ENCODE data around the gene BAG2.

GRCh38 chr6:57165080-57165479 lies 7.0 kb upstream of the BAG2 start:
- no peak for TF ChIP-seq POLR2AphosphoS5 (IDR thresholded peaks at IDR 0.05; ENCODE audit: insufficient read depth in 1 of 2, low read depth in 1 of 2)
- TF ChIP-seq CTCF (IDR thresholded peaks at IDR 0.05): no peak
- TF ChIP-seq POLR2A (IDR thresholded peaks at IDR 0.05): no peak

All from vagina (tissue), 2 donors.